ENCODE data around the gene USP12.

Gene USP12

GRCh38 chr13:27168086-27168485 lies 3.5 kb downstream of the USP12 start:
- H3K4me3 ChIP-seq (ENCODE audit: control insufficient read depth, low read depth, low read length) = no peak overlapping the region
- no peak for TF ChIP-seq CTCF (IDR thresholded peaks at IDR 0.05; ENCODE audit: control insufficient read depth, insufficient read depth, low read depth, low read length, missing control alignments)
- DNase-seq (ENCODE audit: low read depth) = no peak

GRCh38 chr13:27166313-27166712 lies 5.3 kb downstream of the USP12 start:
- no peak overlapping the region for H3K4me3 ChIP-seq (ENCODE audit: control insufficient read depth, low read depth, low read length)
- DNase-seq (ENCODE audit: low read depth) = no peak
- TF ChIP-seq CTCF (IDR thresholded peaks at IDR 0.05; ENCODE audit: control insufficient read depth, insufficient read depth, low read depth, low read length, missing control alignments) = no peak

- no peak for TF ChIP-seq CTCF (IDR thresholded peaks at IDR 0.05; ENCODE audit: control insufficient read depth, insufficient read depth, low read depth, low read length, missing control alignments)
- H3K4me3 ChIP-seq (ENCODE audit: control insufficient read depth, low read depth, low read length) = no peak overlapping the region
Observed at GRCh38 chr13:27161980-27162379, 9.6 kb downstream of the USP12 start.

GRCh38 chr13:27161423-27161822 lies 10.2 kb downstream of the USP12 start:
- no peak for TF ChIP-seq CTCF (IDR thresholded peaks at IDR 0.05; ENCODE audit: control insufficient read depth, insufficient read depth, low read depth, low read length, missing control alignments)
- no peak for DNase-seq (ENCODE audit: low read depth)
- H3K4me3 ChIP-seq (ENCODE audit: control insufficient read depth, low read depth, low read length) = no peak overlapping the region

More at GRCh38 chr13:27161980-27162379, 9.6 kb downstream of the USP12 start:
- no peak for DNase-seq (ENCODE audit: low read depth)

GRCh38 chr13:27160657-27161295 lies 10.8 kb downstream of the USP12 start:
- DNase-seq (ENCODE audit: low read depth) = no peak
- no peak overlapping the region for H3K4me3 ChIP-seq (ENCODE audit: control insufficient read depth, low read depth, low read length)
- no peak for TF ChIP-seq CTCF (IDR thresholded peaks at IDR 0.05; ENCODE audit: control insufficient read depth, insufficient read depth, low read depth, low read length, missing control alignments)

GRCh38 chr13:27159806-27160563 lies 11.6 kb downstream of the USP12 start:
- no peak for TF ChIP-seq CTCF (IDR thresholded peaks at IDR 0.05; ENCODE audit: control insufficient read depth, insufficient read depth, low read depth, low read length, missing control alignments)
- no peak overlapping the region for H3K4me3 ChIP-seq (ENCODE audit: control insufficient read depth, low read depth, low read length)
- no peak for DNase-seq (ENCODE audit: low read depth)
